ENCODE data around the gene TPRN.

TPRN gene

DNA sequence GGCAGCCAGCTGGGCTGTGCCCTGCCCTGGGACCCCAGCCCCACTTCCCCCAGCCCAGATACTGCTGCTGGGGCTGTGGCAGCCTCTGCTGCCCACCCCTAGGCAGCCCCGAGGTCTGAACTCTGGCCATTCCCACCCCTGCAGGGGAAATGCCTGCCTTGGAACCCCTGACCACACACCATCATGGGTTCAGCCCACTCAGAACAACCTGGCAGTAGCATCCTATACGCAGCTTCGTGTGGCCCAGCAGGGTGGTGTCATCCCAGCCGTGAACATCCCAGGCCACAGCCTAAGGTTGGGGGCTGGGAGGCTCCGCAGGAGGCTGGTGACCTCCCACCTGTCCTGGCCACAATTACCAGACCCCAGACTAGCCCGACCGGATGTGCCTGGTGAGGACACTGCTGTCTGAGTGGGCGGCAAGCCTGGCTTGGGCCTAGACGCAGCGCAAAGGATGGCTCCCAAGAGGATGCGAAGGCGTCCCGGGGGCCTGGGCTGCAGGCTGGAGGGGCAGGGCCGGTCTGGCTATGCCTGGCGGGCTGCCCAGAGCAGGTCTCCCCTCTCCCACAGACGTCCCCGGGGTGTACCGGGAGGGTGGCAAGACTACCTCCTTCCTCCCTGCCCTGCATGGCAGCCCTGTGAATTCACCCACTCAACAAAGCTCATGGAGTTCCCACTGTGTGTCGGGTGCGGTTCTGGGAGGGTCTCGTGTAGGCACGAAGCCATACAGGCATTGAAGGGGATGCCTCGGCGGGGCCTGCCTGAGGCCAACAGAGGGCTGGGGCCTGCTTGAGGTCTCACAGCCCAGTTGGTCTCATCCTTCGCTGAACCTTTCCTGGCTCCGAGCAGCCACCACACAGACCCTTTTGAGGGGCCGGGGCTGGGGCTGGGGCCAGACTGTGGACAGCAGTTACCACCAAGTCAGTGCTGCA is 28.7 kb upstream of the TPRN start:
- no peak for DNase-seq (ENCODE audit: low read depth)
- no peak overlapping the region for H3K4me3 ChIP-seq (ENCODE audit: low read length)
- no peak for TF ChIP-seq CTCF (conservative IDR thresholded peaks at IDR 0.05; ENCODE audit: low read depth, low read length)

DNA sequence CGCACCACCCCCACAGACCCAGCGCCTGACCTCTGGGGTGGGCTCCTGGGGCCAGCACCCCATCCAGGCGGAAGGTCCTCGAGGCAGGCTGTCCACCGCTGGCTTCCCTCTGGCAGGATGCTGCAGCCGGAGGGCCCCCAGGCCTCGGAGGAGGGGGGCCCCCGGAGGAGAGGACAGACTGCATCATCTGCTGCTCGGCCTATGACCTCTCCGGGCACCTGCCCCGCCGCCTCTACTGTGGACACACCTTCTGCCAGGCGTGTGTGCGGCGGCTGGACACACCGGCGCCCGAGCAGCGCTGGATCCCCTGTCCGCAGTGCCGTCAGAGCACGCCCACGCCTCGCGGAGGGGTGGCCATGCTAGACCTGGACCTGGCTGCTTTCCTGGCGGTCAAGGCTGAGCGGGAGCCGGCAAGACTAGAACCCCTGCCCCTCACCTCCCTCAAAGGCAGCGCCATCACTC is 28.0 kb upstream of the TPRN start:
- DNase-seq (ENCODE audit: low read depth), result no peak
- no peak for TF ChIP-seq CTCF (conservative IDR thresholded peaks at IDR 0.05; ENCODE audit: low read depth, low read length)
- no peak overlapping the region for H3K4me3 ChIP-seq (ENCODE audit: low read length)

GRCh38 chr9:137227853-137228505 is 27.4 kb upstream of the TPRN start:
- no peak overlapping the region for H3K4me3 ChIP-seq (ENCODE audit: low read length)
- TF ChIP-seq CTCF (conservative IDR thresholded peaks at IDR 0.05; ENCODE audit: low read depth, low read length), result no peak
- DNase-seq (ENCODE audit: low read depth), result no peak

- no peak within 1 kb of the TSS for H3K4me3 ChIP-seq (ENCODE audit: low read length)
- peak; percentile 94 for TF ChIP-seq CTCF (conservative IDR thresholded peaks at IDR 0.05; ENCODE audit: low read depth, low read length)
- DNase-seq (ENCODE audit: low read depth), result peak; percentile 21
Measured at GRCh38 chr9:137227054-137227852, 26.7 kb upstream of the TPRN start, which contains the start of gene RNF224. Gene RNF224, plus strand, starts transcription at chr9:137227502. Its CDS starts 834 bp downstream, at chr9:137228336.

DNA sequence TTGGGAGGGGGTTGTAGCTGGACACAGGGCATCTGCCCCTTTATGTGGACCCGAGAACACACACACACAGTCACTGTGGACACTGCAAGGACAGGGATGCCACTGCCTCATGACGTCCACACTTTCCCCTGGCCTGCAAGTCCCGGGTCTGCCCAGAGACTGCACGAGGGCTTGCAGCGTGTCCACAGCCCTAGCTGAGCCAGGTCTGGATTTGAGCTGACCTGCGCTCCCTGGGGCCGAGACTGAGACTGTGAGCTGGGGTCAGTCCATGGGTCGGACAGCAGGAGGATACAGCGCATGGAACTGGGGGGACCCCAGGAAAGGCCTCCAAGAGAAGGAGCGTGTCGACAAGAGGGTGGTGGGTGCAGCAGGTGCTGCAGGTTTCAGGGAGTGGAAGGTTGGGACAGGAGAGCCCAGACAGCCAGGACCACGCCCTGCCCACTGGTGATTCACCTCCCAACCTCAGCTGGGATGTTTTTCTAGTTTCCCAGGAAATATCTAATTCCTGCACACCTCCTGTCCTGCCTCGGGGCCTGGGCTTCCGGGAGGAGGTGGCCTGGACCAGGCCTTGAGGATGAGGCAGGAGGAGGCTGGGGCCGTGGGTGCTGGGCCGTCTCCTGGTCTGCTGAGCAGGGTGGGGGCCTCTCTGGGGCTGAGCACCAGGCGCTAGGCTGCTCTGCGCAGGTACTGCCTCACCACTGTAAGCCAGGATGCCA is 26.0 kb upstream of the TPRN start:
- TF ChIP-seq CTCF (conservative IDR thresholded peaks at IDR 0.05; ENCODE audit: low read depth, low read length), result no peak
- no peak for DNase-seq (ENCODE audit: low read depth)
- no peak overlapping the region for H3K4me3 ChIP-seq (ENCODE audit: low read length)

DNA sequence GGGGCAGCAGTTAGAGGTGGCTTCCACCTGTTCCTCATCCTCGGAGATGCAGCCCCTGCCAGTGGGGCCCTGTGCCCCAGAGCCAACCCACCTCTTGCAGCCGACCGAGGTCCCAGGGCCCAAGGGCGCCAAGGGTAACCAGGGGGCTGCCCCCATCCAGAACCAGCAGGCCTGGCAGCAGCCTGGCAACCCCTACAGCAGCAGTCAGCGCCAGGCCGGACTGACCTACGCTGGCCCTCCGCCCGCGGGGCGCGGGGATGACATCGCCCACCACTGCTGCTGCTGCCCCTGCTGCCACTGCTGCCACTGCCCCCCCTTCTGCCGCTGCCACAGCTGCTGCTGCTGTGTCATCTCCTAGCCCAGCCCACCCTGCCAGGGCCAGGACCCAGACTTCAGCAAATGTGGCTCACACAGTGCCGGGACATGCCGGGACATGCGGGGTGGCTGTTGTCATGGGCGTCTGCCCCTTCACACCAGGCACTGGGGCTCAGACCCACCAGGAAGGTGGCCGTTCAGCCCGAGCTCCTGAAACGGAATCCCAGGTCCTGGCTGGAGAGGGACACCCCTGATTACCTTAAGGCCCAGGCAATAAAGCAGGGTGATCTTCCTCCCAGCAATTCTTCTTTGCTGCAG is 25.3 kb upstream of the TPRN start:
- no peak overlapping the region for H3K4me3 ChIP-seq (ENCODE audit: low read length)
- no peak for DNase-seq (ENCODE audit: low read depth)
- no peak for TF ChIP-seq CTCF (conservative IDR thresholded peaks at IDR 0.05; ENCODE audit: low read depth, low read length)

Data from retinal pigment epithelial cell (primary cell).